Prostate gland (tissue), 1 donor: Measurements from ENCODE around the gene ACOXL.

Experiments used
- POLR2A ChIP-seq: fragments of 450-650 bp; IDR thresholded peaks from one replicate; pipeline ENCODE4 v1.6.1; 2016; ENCODE audit warnings: antibody characterized with exemption, mild to moderate bottlenecking
- POLR2AphosphoS5 ChIP-seq: sonication (generic); formaldehyde crosslinking; IDR thresholded peaks from one replicate; pipeline ENCODE4 v1.6.1; 2017; ENCODE audit warnings: antibody characterized with exemption

- TF ChIP-seq POLR2A (no peak), POLR2AphosphoS5 (no peak)
Measured at GRCh38 chr2:110904779-110905148, 172.4 kb downstream of the ACOXL start.
